ENCODE data around the gene FAM151A.

Gene FAM151A

GRCh38 chr1:54575605-54576290 lies 47.6 kb downstream of the FAM151A start:
- peak in 1 of 2 experiments; percentile 6 for DNase-seq

GRCh38 chr1:54575161-54575560 lies 48.2 kb downstream of the FAM151A start:
- no peak for DNase-seq

GRCh38 chr1:54574158-54574778 lies 49.1 kb downstream of the FAM151A start:
- no peak for DNase-seq

- no peak for DNase-seq
Measured at GRCh38 chr1:54572542-54572850, 50.8 kb downstream of the FAM151A start.

GRCh38 chr1:54571803-54572541 lies 51.4 kb downstream of the FAM151A start:
- DNase-seq = no peak

- peak; percentile 29 to 61 for DNase-seq
Measured at GRCh38 chr1:54571326-54571725, 52.0 kb downstream of the FAM151A start.

- peak in 1 of 2 experiments; percentile 52 for DNase-seq
Measured at GRCh38 chr1:54570161-54570560, 53.2 kb downstream of the FAM151A start.

- no peak for DNase-seq
Measured at GRCh38 chr1:54569339-54569738, 54.0 kb downstream of the FAM151A start.

- DNase-seq = no peak
Measured at GRCh38 chr1:54567961-54568360, 55.4 kb downstream of the FAM151A start.

GRCh38 chr1:54566438-54567141 lies 56.7 kb downstream of the FAM151A start:
- no peak for DNase-seq

GRCh38 chr1:54565113-54565501 lies 58.2 kb downstream of the FAM151A start:
- no peak for DNase-seq

- no peak for DNase-seq
Measured at GRCh38 chr1:54564312-54565112, 58.8 kb downstream of the FAM151A start.

- peak; percentile 23 to 61 for DNase-seq
Measured at GRCh38 chr1:54559771-54560231, 63.5 kb downstream of the FAM151A start.

Data from NCI-H524 (cell line).